ENCODE data around the gene SYDE1.

SYDE1 gene

DNA sequence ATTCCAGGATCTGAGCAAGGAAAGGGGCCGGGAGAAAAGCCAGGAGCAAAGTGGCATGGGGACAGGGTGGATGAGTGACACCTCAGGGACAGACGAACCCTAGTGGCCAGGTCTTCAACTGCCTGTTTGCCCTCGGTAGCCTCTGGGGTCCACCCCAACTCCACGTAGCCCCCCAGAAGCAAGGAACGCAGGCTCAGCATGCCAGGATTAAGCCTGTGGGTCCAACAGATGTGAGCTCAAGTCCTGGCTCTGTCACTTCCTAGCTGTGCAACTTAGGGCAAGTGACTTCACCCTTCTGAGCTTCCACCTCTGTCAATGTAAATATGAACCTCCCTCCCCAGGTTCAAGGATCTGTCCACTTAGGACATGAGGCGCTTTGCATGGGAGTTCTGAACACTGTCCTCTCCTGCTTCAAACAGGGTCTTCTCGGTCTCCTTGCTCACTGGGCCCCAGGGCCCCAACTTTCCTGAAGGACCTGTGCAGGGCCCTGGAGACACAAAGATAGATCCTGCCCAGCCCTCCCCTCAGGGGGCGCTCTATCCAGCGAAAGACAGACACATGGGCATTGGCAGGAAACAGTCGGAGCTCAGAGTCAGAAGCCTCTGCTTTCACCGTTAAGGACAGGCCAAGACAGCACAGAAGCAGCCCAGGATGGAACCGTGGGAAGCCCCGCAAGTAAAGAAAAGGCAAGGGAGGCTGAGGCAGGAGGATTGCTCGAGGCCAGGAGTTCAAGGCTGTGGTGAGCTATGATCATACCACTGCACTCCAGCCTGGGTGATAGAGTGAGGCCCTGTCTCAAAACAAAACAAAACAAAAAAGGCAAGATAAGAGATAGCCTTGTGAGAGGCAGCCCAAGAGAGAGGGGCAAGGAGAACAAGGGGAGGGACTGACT, 13.2 kb downstream of the SYDE1 start:
- H3K79me2 ChIP-seq (ENCODE audit: insufficient read depth, low read length) = no peaks in the 10 kb centered on the region
- no peak overlapping the region for H3K9ac ChIP-seq (ENCODE audit: low read length)
- TF ChIP-seq EZH2 (IDR thresholded peaks at IDR 0.05; ENCODE audit: borderline replicate concordance, low read length) = no peak
- TF ChIP-seq, protein P1, sequence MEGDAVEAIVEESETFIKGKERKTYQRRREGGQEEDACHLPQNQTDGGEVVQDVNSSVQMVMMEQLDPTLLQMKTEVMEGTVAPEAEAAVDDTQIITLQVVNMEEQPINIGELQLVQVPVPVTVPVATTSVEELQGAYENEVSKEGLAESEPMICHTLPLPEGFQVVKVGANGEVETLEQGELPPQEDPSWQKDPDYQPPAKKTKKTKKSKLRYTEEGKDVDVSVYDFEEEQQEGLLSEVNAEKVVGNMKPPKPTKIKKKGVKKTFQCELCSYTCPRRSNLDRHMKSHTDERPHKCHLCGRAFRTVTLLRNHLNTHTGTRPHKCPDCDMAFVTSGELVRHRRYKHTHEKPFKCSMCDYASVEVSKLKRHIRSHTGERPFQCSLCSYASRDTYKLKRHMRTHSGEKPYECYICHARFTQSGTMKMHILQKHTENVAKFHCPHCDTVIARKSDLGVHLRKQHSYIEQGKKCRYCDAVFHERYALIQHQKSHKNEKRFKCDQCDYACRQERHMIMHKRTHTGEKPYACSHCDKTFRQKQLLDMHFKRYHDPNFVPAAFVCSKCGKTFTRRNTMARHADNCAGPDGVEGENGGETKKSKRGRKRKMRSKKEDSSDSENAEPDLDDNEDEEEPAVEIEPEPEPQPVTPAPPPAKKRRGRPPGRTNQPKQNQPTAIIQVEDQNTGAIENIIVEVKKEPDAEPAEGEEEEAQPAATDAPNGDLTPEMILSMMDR (IDR thresholded peaks at IDR 0.05; ENCODE audit: low read length) = peak; percentile 16; the same call in 1 of the 2 replicates
- H3K4me1 ChIP-seq (ENCODE audit: insufficient read depth, low read length, severe bottlenecking) = peaks cover 10% of the 10 kb centered on the region
- no peaks in the 10 kb centered on the region for H3K27me3 ChIP-seq (ENCODE audit: insufficient read depth, low read length)
- H3F3A ChIP-seq (ENCODE audit: insufficient read depth, low read length) = no peaks in the 10 kb centered on the region
- no peak overlapping the region for H3K27ac ChIP-seq (ENCODE audit: low read depth, low read length, poor library complexity, severe bottlenecking)
- H3K9me2 ChIP-seq (ENCODE audit: low read depth, low read length) = no peaks in the 10 kb centered on the region
- H3K36me3 ChIP-seq (ENCODE audit: insufficient read depth, low read length) = peaks cover 49% of the 10 kb centered on the region
- H3K4me2 ChIP-seq (ENCODE audit: low read length) = no peak overlapping the region
- no peak overlapping the region for H3K4me3 ChIP-seq (ENCODE audit: low read depth, low read length, poor library complexity, severe bottlenecking)
- no peak overlapping the region for H2AFZ ChIP-seq (ENCODE audit: low read length)
- no peaks in the 10 kb centered on the region for H4K20me1 ChIP-seq (ENCODE audit: insufficient read depth, low read length)
- H3K9me3 ChIP-seq (ENCODE audit: low read length) = no peaks in the 10 kb centered on the region

DNA sequence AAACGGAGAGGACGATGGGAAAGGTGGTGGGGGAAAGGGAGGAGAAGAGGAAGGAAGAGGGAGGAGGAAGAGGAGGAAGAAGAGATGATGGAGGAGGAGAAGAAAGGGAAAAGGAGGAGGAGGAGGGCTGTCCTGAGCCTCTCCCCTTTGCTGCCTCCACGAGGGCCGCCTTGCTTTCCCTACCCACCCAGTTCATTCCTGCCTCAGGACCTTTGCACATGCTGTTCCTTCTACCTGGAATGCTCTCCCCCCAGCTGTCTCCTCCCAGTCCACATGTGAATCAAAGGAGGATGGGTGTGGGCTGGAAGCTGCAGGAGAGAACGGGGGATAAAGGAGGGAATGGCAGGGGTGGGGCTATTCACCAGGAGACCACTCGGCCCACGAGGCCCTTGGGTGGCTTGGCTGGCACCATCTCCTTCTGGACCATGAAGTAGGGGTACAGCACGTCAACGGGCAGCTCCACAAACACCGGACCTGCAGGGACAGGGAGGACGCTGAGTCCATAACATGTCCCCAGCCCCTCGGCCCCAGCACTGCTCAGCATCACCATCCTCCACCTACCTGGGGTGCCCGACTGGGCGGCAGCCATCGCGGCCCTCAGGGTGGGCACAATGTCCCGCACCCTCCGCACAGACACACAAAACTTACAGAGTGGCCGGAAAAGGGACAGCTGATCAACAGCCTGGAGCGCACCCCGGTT, 15.3 kb downstream of the SYDE1 start:
- Histone ChIP-seq H2AFZ (ENCODE audit: low read length) (no peak overlapping the region), H3K36me3 (ENCODE audit: insufficient read depth, low read length) (peaks cover 32% of the 10 kb centered on the region), H3K27ac (ENCODE audit: low read depth, low read length, poor library complexity, severe bottlenecking) (no peak overlapping the region)

DNA sequence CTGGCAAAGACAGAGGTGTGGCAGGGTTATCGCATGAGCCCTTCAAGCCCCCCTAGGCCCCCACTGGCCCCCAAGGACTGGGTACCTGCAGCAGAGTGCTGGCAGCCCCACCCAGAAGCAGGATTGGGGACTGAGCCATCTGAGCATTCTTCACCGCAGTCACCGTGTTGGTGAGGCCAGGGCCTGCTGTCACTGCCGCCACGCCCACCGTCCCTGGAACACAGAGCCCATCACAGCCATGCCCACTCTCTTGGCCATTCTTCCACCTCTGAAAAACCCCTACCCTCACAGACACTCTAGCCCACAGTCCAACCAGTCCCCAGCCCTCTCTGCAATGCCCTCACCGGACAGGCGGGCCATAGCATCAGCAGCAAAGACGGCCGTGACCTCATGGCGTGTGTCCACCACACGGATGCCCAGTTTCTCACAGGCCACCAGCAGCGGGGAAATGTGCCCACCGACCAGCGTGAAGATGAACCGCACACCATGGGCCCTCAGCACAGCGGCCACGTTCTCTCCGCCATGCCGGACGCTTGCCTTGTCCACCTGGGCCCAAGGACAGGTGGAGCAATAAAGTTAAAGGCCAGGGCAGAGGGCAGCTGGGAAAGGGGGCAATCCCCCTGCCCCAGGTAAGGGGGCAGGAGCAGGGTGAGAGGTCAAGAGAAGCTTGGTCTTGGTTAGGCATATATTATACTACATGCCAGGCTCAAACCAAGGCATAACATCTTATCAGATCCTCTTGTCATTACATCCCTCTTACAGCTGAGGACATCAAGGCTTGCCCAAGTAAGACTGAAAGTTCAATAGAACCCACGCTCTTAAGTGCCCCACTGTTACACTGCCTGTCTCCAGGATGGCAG, 16.1 kb downstream of the SYDE1 start:
- Histone ChIP-seq H3K27ac (ENCODE audit: low read depth, low read length, poor library complexity, severe bottlenecking) (no peak overlapping the region), H3K4me2 (ENCODE audit: low read length) (peak overlapping the region; percentile 68; the same call in 1 of the 2 replicates), H3K9ac (ENCODE audit: low read length) (no peak overlapping the region; the same call in 1 of the 2 replicates)

More for the DNA sequence above, 15.3 kb downstream of the SYDE1 start:
- Histone ChIP-seq H3K9me2 (ENCODE audit: low read depth, low read length) (no peaks in the 10 kb centered on the region), H3K79me2 (ENCODE audit: insufficient read depth, low read length) (no peaks in the 10 kb centered on the region), H3K4me2 (ENCODE audit: low read length) (no peak overlapping the region), H3K4me1 (ENCODE audit: insufficient read depth, low read length, severe bottlenecking) (peaks cover 14% of the 10 kb centered on the region), H4K20me1 (ENCODE audit: insufficient read depth, low read length) (no peaks in the 10 kb centered on the region), H3K9me3 (ENCODE audit: low read length) (no peaks in the 10 kb centered on the region), H3K4me3 (ENCODE audit: low read depth, low read length, poor library complexity, severe bottlenecking) (no peak overlapping the region), H3K9ac (ENCODE audit: low read length) (no peak overlapping the region), H3F3A (ENCODE audit: insufficient read depth, low read length) (no peaks in the 10 kb centered on the region), H3K27me3 (ENCODE audit: insufficient read depth, low read length) (no peaks in the 10 kb centered on the region)
- no peak for TF ChIP-seq EZH2 (IDR thresholded peaks at IDR 0.05; ENCODE audit: borderline replicate concordance, low read length)

More for the DNA sequence above, 16.1 kb downstream of the SYDE1 start:
- TF ChIP-seq, protein P1 (IDR thresholded peaks at IDR 0.05; ENCODE audit: low read length) = no peak
- no peak for TF ChIP-seq EZH2 (IDR thresholded peaks at IDR 0.05; ENCODE audit: borderline replicate concordance, low read length)
- Histone ChIP-seq H3F3A (ENCODE audit: insufficient read depth, low read length) (no peaks in the 10 kb centered on the region), H2AFZ (ENCODE audit: low read length) (no peak overlapping the region), H3K9me2 (ENCODE audit: low read depth, low read length) (no peaks in the 10 kb centered on the region), H3K9me3 (ENCODE audit: low read length) (no peaks in the 10 kb centered on the region), H3K27me3 (ENCODE audit: insufficient read depth, low read length) (no peaks in the 10 kb centered on the region), H3K79me2 (ENCODE audit: insufficient read depth, low read length) (no peaks in the 10 kb centered on the region), H3K36me3 (ENCODE audit: insufficient read depth, low read length) (peaks cover 25% of the 10 kb centered on the region), H3K4me1 (ENCODE audit: insufficient read depth, low read length, severe bottlenecking) (peaks cover 14% of the 10 kb centered on the region), H3K4me3 (ENCODE audit: low read depth, low read length, poor library complexity, severe bottlenecking) (no peak overlapping the region), H4K20me1 (ENCODE audit: insufficient read depth, low read length) (no peaks in the 10 kb centered on the region)
